Ishikawa (cell line): ENCODE results near the gene A2ML1.

ENCODE experiments used
- CEBPB ChIP-seq: IDR thresholded peaks from 2 replicates; pipeline ENCODE4 v1.6.1; 2012
- CREB1 ChIP-seq: IDR thresholded peaks from 2 replicates; pipeline ENCODE4 v1.6.1; 2012; ENCODE audit warnings: low read depth
- EGR1 ChIP-seq: IDR thresholded peaks from 2 replicates; pipeline ENCODE4 v1.6.1; 2012
- EP300 ChIP-seq: IDR thresholded peaks from 2 replicates; pipeline ENCODE4 v1.6.1; 2012; ENCODE audit warnings: borderline replicate concordance
- FOXM1 ChIP-seq: IDR thresholded peaks from 2 replicates; pipeline ENCODE4 v1.6.1; 2012; ENCODE audit warnings: low read depth, borderline replicate concordance
- NFIC ChIP-seq: IDR thresholded peaks from 2 replicates; pipeline ENCODE4 v1.6.1; 2012
- RAD21 ChIP-seq: IDR thresholded peaks from 2 replicates; pipeline ENCODE4 v1.6.1; 2012; ENCODE audit warnings: low read depth
- TAF1 ChIP-seq: IDR thresholded peaks from 2 replicates; pipeline ENCODE4 v1.6.1; 2012; ENCODE audit warnings: low read depth, mild to moderate bottlenecking
- TCF12 ChIP-seq: IDR thresholded peaks from 2 replicates; pipeline ENCODE4 v1.6.1; 2012; ENCODE audit warnings: low read depth
- TEAD4 ChIP-seq: IDR thresholded peaks from 2 replicates; pipeline ENCODE4 v1.6.1; 2012
- YY1 ChIP-seq: IDR thresholded peaks from 2 replicates; pipeline ENCODE4 v1.6.1; 2012; ENCODE audit warnings: low read depth
- ZBTB7A ChIP-seq: IDR thresholded peaks from 2 replicates; pipeline ENCODE4 v1.6.1; 2012; ENCODE audit warnings: low read depth
- TF ChIP-seq, protein P1 (sequence below): IDR thresholded peaks from 2 replicates; pipeline ENCODE4 v1.6.1; 2012
- TF ChIP-seq, protein P2 (sequence below): IDR thresholded peaks from 2 replicates; pipeline ENCODE4 v1.6.1; 2012; ENCODE audit warnings: low read depth, mild to moderate bottlenecking
- TF ChIP-seq, protein P3 (sequence below): IDR thresholded peaks from 2 replicates; pipeline ENCODE4 v1.6.1; 2012

The A2ML1 gene

GRCh38 chr12:8827551-8828256 lies 5.3 kb downstream of the A2ML1 start:
- TF ChIP-seq TAF1 = no peak
- no peak for TF ChIP-seq CEBPB
- TF ChIP-seq YY1 = no peak
- TF ChIP-seq, protein P1, sequence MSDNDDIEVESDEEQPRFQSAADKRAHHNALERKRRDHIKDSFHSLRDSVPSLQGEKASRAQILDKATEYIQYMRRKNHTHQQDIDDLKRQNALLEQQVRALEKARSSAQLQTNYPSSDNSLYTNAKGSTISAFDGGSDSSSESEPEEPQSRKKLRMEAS = no peak
- no peak for TF ChIP-seq CREB1

DNA sequence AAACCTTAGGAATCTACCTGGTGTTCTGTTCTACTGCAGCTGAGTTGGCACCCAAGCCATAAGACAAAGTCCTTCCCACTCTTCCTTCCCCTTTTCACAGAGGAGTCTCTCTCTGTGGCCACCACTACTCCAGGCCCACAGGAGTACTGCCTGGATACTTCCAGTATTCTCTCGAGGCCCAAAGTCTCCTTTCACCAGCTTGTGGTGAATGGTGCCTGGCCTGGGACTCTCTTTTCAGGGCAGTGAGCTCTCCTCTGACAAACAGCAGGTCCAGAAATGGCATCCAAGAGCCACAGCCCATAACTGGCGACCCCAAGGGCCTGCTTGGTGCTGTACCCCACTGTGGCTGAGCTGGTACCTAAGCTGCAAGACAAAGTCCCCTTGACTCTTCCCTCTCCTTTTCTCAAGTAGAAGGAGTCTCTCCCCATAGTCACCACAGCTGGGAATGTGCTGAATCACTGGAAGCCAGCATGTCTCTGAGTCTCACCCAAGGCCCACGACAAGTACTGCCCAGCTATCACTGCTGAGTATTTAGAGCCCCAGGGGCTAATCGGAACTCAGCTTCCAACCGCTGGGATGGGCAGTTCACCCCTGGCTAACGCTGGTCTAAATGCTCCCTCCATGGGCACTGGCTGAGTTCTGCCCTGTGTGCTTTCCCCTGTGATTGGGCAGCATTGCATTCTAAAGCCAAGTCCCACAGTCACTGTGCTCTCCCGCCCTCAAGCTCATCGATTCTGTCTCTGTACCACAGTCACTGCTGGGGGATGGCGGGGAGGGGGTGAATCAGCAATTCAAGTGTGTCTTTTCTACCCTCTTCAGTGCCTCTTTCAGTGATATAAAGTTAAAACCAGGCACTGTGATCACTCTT lies 6.1 kb downstream of the A2ML1 start:
- no peak for TF ChIP-seq EP300
- no peak for TF ChIP-seq CEBPB
- TF ChIP-seq, protein P2, sequence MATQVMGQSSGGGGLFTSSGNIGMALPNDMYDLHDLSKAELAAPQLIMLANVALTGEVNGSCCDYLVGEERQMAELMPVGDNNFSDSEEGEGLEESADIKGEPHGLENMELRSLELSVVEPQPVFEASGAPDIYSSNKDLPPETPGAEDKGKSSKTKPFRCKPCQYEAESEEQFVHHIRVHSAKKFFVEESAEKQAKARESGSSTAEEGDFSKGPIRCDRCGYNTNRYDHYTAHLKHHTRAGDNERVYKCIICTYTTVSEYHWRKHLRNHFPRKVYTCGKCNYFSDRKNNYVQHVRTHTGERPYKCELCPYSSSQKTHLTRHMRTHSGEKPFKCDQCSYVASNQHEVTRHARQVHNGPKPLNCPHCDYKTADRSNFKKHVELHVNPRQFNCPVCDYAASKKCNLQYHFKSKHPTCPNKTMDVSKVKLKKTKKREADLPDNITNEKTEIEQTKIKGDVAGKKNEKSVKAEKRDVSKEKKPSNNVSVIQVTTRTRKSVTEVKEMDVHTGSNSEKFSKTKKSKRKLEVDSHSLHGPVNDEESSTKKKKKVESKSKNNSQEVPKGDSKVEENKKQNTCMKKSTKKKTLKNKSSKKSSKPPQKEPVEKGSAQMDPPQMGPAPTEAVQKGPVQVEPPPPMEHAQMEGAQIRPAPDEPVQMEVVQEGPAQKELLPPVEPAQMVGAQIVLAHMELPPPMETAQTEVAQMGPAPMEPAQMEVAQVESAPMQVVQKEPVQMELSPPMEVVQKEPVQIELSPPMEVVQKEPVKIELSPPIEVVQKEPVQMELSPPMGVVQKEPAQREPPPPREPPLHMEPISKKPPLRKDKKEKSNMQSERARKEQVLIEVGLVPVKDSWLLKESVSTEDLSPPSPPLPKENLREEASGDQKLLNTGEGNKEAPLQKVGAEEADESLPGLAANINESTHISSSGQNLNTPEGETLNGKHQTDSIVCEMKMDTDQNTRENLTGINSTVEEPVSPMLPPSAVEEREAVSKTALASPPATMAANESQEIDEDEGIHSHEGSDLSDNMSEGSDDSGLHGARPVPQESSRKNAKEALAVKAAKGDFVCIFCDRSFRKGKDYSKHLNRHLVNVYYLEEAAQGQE = no peak
- TF ChIP-seq CREB1 = no peak
- no peak for TF ChIP-seq FOXM1

DNA sequence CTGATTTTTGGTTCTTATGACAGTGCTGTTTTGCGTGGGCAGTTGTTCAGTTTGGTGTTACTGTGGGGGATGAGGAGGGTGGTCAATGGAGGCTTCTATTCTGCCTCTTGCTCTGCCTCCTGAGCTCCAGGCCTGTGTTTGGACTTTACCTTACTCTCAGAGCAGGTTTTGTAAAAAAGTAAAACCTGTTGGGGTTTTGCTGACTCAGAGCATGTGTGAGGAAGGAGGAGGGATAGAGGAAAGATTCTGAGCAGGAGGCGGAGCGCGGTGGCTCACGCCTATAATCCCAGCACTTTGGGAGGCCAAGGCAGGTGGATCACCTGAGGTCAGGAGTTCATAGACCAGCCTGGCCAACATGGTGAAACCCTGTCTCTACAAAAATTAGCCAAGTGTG lies 6.7 kb downstream of the A2ML1 start:
- TF ChIP-seq TEAD4 (no peak), CEBPB (no peak)

DNA sequence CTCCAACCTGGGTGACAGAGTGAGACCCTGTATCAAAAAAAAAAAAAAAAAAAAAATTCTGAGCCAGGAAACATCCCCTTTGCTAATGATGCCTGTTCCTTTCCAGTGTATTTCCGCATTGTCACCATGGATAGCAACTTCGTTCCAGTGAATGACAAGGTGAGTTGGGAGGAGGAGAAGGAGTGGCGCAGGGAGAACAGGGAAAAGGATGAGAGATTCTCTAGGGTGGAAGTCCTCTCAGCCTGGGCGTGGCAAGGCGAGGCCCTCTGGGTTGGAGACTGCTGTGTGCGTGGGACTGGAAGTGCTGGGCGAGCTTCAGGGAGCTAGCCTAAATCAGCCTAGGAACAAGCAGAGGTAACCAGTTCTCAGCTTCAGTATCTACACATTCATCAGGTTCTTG lies 7.2 kb downstream of the A2ML1 start:
- no peak for TF ChIP-seq FOXM1
- TF ChIP-seq, protein P2 = peak; percentile 58

GRCh38 chr12:8831116-8831515 lies 8.7 kb downstream of the A2ML1 start:
- TF ChIP-seq, protein P1 = no peak
- TF ChIP-seq TEAD4 (no peak), YY1 (no peak), TAF1 (no peak), TCF12 (no peak), EP300 (no peak)
- TF ChIP-seq, protein P3, sequence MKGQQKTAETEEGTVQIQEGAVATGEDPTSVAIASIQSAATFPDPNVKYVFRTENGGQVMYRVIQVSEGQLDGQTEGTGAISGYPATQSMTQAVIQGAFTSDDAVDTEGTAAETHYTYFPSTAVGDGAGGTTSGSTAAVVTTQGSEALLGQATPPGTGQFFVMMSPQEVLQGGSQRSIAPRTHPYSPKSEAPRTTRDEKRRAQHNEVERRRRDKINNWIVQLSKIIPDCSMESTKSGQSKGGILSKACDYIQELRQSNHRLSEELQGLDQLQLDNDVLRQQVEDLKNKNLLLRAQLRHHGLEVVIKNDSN = no peak

DNA sequence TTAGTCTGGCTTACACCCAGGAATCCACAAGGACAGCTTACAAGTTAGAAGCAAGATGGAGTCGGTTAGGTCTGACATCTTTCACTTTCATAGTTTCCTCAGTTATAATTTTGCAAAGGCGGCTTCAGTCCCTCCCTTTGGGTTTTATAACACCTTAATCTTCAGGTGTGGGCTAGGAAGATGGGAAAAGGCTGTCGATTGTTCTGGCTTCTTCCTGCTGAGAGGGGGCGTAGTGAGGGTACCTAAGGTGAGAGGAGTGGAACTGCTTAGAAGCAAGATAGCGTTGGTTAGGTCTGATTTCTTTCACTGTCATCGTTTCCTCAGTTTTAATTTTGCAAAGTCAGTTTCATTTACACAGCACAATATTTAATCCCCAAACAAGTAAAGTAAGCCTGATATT lies 10.1 kb downstream of the A2ML1 start:
- no peak for TF ChIP-seq TAF1
- no peak for TF ChIP-seq EGR1
- no peak for TF ChIP-seq ZBTB7A
- TF ChIP-seq TCF12 = no peak
- no peak for TF ChIP-seq CREB1
- no peak for TF ChIP-seq YY1
- TF ChIP-seq RAD21 = no peak
- TF ChIP-seq, protein P1 = no peak
- TF ChIP-seq FOXM1 = no peak
- no peak for TF ChIP-seq NFIC
- TF ChIP-seq, protein P2 = no peak
- no peak for TF ChIP-seq CEBPB
- TF ChIP-seq, protein P3 = no peak
- TF ChIP-seq EP300 = no peak
- TF ChIP-seq TEAD4 = no peak
